Lower leg skin (tissue), 3 donors: ENCODE results near the gene AMOT.

Source experiments
- CTCF ChIP-seq, 3 donors: fragments of 450-650 bp; IDR thresholded peaks; one replicate each; pipeline ENCODE4 v1.5.1; 2016; ENCODE audit warnings: antibody characterized with exemption in 3 of 3, mild to moderate bottlenecking in 3 of 3, moderate library complexity in 2 of 3
- POLR2A ChIP-seq, 2 donors: fragments of 450-650 bp; IDR thresholded peaks; one replicate each; pipeline ENCODE4 v1.6.1; 2016 to 2017; ENCODE audit warnings: antibody characterized with exemption in 2 of 2, mild to moderate bottlenecking in 1 of 2, moderate library complexity in 1 of 2

DNA sequence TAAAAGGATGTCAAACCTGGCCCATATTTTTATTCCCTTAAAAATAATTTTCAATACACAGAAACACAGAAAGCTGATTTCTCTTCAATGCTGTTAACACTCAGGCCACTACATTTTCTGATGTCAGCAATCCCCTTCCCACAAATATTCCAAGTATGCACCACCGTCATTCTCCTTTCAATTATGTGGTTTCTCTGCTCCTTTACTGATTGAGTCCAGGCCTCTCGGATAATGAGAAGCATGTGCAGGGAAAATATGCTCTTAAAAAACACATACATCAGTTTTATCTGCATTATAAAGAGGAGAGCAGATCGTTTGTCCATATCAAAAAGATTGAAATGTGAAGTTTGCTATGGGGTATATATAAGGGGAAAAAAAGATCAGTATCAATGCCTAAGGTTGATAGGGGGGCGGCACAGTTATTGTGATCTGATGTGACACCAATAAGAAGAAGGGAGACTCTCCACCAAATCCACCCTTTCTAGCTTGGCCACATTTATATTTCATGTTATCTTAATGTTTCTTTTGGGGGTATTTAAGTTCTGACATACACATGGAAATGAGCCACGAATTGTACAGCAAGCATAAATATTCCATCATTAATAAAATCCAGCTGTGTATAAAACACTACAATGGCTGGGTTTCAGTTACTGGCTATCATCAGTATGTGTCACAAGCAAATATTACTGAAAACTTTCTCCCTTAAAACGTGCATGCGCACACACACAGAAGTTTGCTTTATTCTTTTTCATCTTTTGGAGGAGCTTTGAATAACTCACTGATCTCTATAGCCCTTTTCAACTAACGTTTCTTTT, 6.4 kb downstream of the AMOT start:
- TF ChIP-seq CTCF (IDR thresholded peaks at IDR 0.05), result no peak
- no peak for TF ChIP-seq POLR2A (IDR thresholded peaks at IDR 0.05)
